DND-41 (cell line): ENCODE results near the gene ARHGEF7.
A peak's percentile ranks its signal among the peaks of the same experiment; 100 is the strongest.

ENCODE experiments used
- ATAC-seq: fragments of 200-7000 bp; cut with Tn5 transposase; 3 replicates; pipeline ENCODE4 v1.9.1; 2021; ENCODE audit warnings: low read depth; ENCODE audit not compliant: insufficient read depth
- DNase-seq: peaks from one replicate; pipeline ENCODE4 v3.0.0-alpha.2; 2020
- H2AFZ ChIP-seq: 2 replicates; pipeline ENCODE4 v1.6.0; 2012; ENCODE audit warnings: low read depth, low read length
- H3K27ac ChIP-seq: 2 replicates; pipeline ENCODE4 v1.5.1; 2012; ENCODE audit warnings: low read length, inconsistent platforms
- H3K27me3 ChIP-seq: fragments of 200-600 bp; sonication (generic); 2 replicates; pipeline ENCODE4 v1.6.0; 2012; ENCODE audit warnings: low read length, mild to moderate bottlenecking, inconsistent platforms; ENCODE audit not compliant: insufficient read depth, poor library complexity
- H3K36me3 ChIP-seq: 2 replicates; pipeline ENCODE4 v1.5.1; 2012; ENCODE audit warnings: low read length, inconsistent platforms; ENCODE audit not compliant: insufficient read depth
- H3K4me1 ChIP-seq: 2 replicates; pipeline ENCODE4 v1.5.1; 2012; ENCODE audit warnings: mild to moderate bottlenecking, low read length; ENCODE audit not compliant: insufficient read depth
- H3K4me2 ChIP-seq: 2 replicates; pipeline ENCODE4 v1.6.0; 2012; ENCODE audit warnings: mild to moderate bottlenecking, moderate library complexity, low read length, inconsistent platforms; ENCODE audit not compliant: insufficient read depth
- H3K4me3 ChIP-seq, 2 experiments: fragments of 200-600 bp in 1 of 2; shearing (Covaris generic) in 1 of 2; 2 replicates each; pipeline ENCODE4 v1.5.1; 2012 to 2016; ENCODE audit warnings: inconsistent platforms in 2 of 2, low read length in 2 of 2, mild to moderate bottlenecking in 2 of 2, low read depth in 1 of 2, moderate library complexity in 1 of 2
- H3K79me2 ChIP-seq: 2 replicates; pipeline ENCODE4 v1.6.0; 2012; ENCODE audit warnings: low read length, inconsistent platforms; ENCODE audit not compliant: insufficient read depth
- H3K9ac ChIP-seq: 2 replicates; pipeline ENCODE4 v1.6.0; 2012; ENCODE audit warnings: low read depth, mild to moderate bottlenecking, inconsistent platforms, low read length, moderate library complexity
- H3K9me3 ChIP-seq: 2 replicates; pipeline ENCODE4 v1.5.1; 2012; ENCODE audit warnings: low read length, moderate library complexity, mild to moderate bottlenecking, inconsistent platforms; ENCODE audit not compliant: insufficient read depth, severe bottlenecking
- H4K20me1 ChIP-seq: 2 replicates; pipeline ENCODE4 v1.6.0; 2012; ENCODE audit warnings: low read length; ENCODE audit not compliant: insufficient read depth
- CTCF ChIP-seq: IDR thresholded peaks from 2 replicates; pipeline ENCODE4 v1.5.1; 2012; ENCODE audit warnings: borderline replicate concordance, low read length, moderate library complexity, mild to moderate bottlenecking; ENCODE audit not compliant: poor library complexity, severe bottlenecking; ENCODE audit errors: extremely low read depth
- EZH2 ChIP-seq: IDR thresholded peaks from 3 replicates; pipeline ENCODE4 v1.6.1; 2012; ENCODE audit warnings: borderline replicate concordance, low read depth, mild to moderate bottlenecking, moderate library complexity, low read length, inconsistent platforms; ENCODE audit not compliant: severe bottlenecking

Gene ARHGEF7

GRCh38 chr13:111152844-111153243, 37.7 kb downstream of the ARHGEF7 start:
- DNase-seq, result no peak
- peak overlapping the region; percentile 98 to 99 for H3K4me3 ChIP-seq
- peak overlapping the region; percentile 99 for H3K9ac ChIP-seq
- H3K36me3 ChIP-seq, result peaks cover 19% of the 10 kb centered on the region
- ATAC-seq, result no peak
- peak overlapping the region; percentile 97 for H2AFZ ChIP-seq
- peaks cover 43% of the 10 kb centered on the region for H3K4me1 ChIP-seq
- H3K27me3 ChIP-seq, result peaks cover 6% of the 10 kb centered on the region
- peaks cover 23% of the 10 kb centered on the region for H4K20me1 ChIP-seq
- TF ChIP-seq CTCF (no peak), EZH2 (no peak)
- H3K79me2 ChIP-seq, result peaks cover 50% of the 10 kb centered on the region
- H3K27ac ChIP-seq, result peak overlapping the region; percentile 91
- peak overlapping the region; percentile 98 for H3K4me2 ChIP-seq
- H3K9me3 ChIP-seq, result no peaks in the 10 kb centered on the region

- H3K27ac ChIP-seq, result peak overlapping the region; percentile 91
- peaks cover 6% of the 10 kb centered on the region for H3K27me3 ChIP-seq
- peak overlapping the region; percentile 98 for H3K4me2 ChIP-seq
- peaks cover 56% of the 10 kb centered on the region for H3K79me2 ChIP-seq
- ATAC-seq, result peak; percentile 88
- H2AFZ ChIP-seq, result peak overlapping the region; percentile 97
- TF ChIP-seq EZH2 (no peak), CTCF (no peak)
- peak overlapping the region; percentile 99 for H3K9ac ChIP-seq
- peaks cover 43% of the 10 kb centered on the region for H3K4me1 ChIP-seq
- peak; percentile 93 for DNase-seq
- peak overlapping the region; percentile 98 to 99 for H3K4me3 ChIP-seq
- peaks cover 23% of the 10 kb centered on the region for H3K36me3 ChIP-seq
- H4K20me1 ChIP-seq, result peaks cover 23% of the 10 kb centered on the region
- H3K9me3 ChIP-seq, result no peaks in the 10 kb centered on the region
Measured at GRCh38 chr13:111153279-111153976, 38.3 kb downstream of the ARHGEF7 start.

GRCh38 chr13:111153977-111154332, 38.8 kb downstream of the ARHGEF7 start:
- DNase-seq, result no peak
- Histone ChIP-seq H3K9ac (peak overlapping the region; percentile 99), H3K4me3 (peak overlapping the region; percentile 98 to 99), H3K79me2 (peaks cover 61% of the 10 kb centered on the region), H3K27ac (peak overlapping the region; percentile 91), H3K36me3 (peaks cover 28% of the 10 kb centered on the region), H3K27me3 (peaks cover 6% of the 10 kb centered on the region), H4K20me1 (peaks cover 26% of the 10 kb centered on the region), H3K4me2 (peak overlapping the region; percentile 98), H2AFZ (peak overlapping the region; percentile 97), H3K9me3 (no peaks in the 10 kb centered on the region), H3K4me1 (peaks cover 45% of the 10 kb centered on the region)
- ATAC-seq, result peak; percentile 53
- TF ChIP-seq EZH2 (no peak), CTCF (peak; percentile 39)
